ENCODE measurements around the gene PTGES3. TPM values are rescaled to one million over a fixed set of nuclear protein-coding genes. Genes with fewer than 3 reads are reported as not detected.

The PTGES3 gene
- total and polyA plus RNA-seq, 10 of the 15 experiments (the other 5 are each of a cell fraction or from before 2014, with no cell fraction given): 117 to 520 (median 175) TPM

- TF ChIP-seq ATF2 (IDR thresholded peaks at IDR 0.05; ENCODE audit: low read length) (no peak), PML (IDR thresholded peaks at IDR 0.05; ENCODE audit: low read length) (peak; percentile 99), MLLT1 (IDR thresholded peaks at IDR 0.05) (peak; percentile 96), ETV6 (conservative IDR thresholded peaks at IDR 0.05 in 1 of 2, IDR thresholded peaks at IDR 0.05 in 1 of 2; ENCODE audit: borderline replicate concordance in 1 of 2, low read depth in 1 of 2) (peak in 1 of 2 experiments; percentile 10; a peak in 1 of 4 replicates), REST (IDR thresholded peaks at IDR 0.05; ENCODE audit: low read depth, low read length) (0 out of 2 replicates have a peak, but pooled peaks have one; percentile 32), SMAD1 (IDR thresholded peaks at IDR 0.05; ENCODE audit: low read depth, partially characterized antibody) (peak; percentile 40), ATF7 (IDR thresholded peaks at IDR 0.05; ENCODE audit: low read depth) (peak; percentile 60), RB1 (IDR thresholded peaks at IDR 0.05; ENCODE audit: borderline replicate concordance) (peak; percentile 92), ZNF274 (IDR thresholded peaks at IDR 0.05; ENCODE audit: insufficient read depth, insufficient read length) (no peak), GABPA (IDR thresholded peaks at IDR 0.05; ENCODE audit: low read depth) (peak; percentile 98), ATF3 (IDR thresholded peaks at IDR 0.05; ENCODE audit: borderline replicate concordance, extremely low read depth, low read depth, low read length) (no peak), RAD51 (IDR thresholded peaks at IDR 0.05) (peak; percentile 57; the same call in 1 of the 2 replicates), USF2 (IDR thresholded peaks at IDR 0.05; ENCODE audit: borderline replicate concordance, low read depth, low read length) (no peak), FOXM1 (IDR thresholded peaks at IDR 0.05; ENCODE audit: low read depth, low read length) (peak; percentile 80), NR2C2 (IDR thresholded peaks at IDR 0.05; ENCODE audit: borderline replicate concordance, control insufficient read depth, insufficient read length, low read depth) (peak; percentile 87), MYC (IDR thresholded peaks at IDR 0.05; ENCODE audit: insufficient read depth, insufficient read length, insufficient replicate concordance, low read length, severe bottlenecking) (peak; percentile 94), CREB1 (IDR thresholded peaks at IDR 0.05; ENCODE audit: low read depth) (peak; percentile 85), SRF (IDR thresholded peaks at IDR 0.05; ENCODE audit: low read depth in 2 of 2, low read length in 2 of 2) (peak in 1 of 2 experiments; percentile 40; a peak in 1 of 4 replicates), EP300 (IDR thresholded peaks at IDR 0.05; ENCODE audit: borderline replicate concordance in 1 of 2, control insufficient read depth in 1 of 2, low read depth in 2 of 2, low read length in 2 of 2) (no peak), IKZF1 (conservative IDR thresholded peaks at IDR 0.05) (no peak; the same call in none of the 2 replicates), SMAD5 (IDR thresholded peaks at IDR 0.05; ENCODE audit: low read depth) (peak; percentile 96)
Measured at GRCh38 chr12:56724972-56725722, 37.1 kb upstream of the PTGES3 start, which contains the start of gene NACA (continued).
